ENCODE results near the gene ADM2. TPM values are rescaled to one million over a fixed set of nuclear protein-coding genes. Genes with fewer than 3 reads are reported as not detected.

ADM2 gene
- total and polyA plus RNA-seq, 2 of the 13 experiments (the other 11 are each of a cell fraction or from before 2014, with no cell fraction given) = 1.2 to 3.0 TPM

DNA sequence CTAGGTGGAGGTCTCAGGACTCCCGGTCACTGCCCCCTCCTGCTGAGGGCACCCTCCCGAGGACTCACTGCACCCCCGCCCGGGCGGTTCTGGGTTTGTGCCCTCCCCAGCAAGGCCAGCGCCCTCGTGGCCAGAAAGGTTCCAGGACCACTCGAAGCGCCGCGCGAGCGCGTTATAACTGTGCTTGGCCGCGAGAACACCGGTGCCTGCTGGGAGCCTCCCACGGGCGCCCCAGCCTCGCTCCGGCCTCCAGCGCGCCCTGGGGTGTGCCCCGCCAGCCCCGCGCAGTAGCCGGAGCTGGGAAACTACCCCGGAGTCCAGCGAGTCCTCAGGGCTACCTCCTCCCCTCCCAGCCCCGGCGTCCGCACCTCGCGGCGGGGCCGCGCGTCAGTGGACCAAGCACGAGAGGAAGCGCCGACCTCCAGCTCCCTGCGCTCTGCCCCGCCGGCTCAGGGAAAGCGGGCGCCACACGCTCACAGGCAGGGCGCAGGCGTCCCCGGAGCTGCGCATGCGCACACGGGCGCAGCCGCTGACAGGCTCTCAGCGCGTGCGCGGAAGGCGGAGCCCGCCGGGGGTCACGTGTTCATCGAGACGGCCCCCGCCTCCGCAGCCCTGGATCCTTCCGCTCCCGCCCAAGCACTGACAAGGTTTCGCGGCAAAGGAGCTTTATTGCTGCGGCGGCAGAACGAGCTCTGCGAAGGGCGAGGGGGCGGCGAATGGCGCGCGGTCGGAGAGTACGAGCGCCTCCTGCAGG, 43.9 kb downstream of the ADM2 start, which contains the start of gene SCO2 (continued):
- TF ChIP-seq, protein P1, sequence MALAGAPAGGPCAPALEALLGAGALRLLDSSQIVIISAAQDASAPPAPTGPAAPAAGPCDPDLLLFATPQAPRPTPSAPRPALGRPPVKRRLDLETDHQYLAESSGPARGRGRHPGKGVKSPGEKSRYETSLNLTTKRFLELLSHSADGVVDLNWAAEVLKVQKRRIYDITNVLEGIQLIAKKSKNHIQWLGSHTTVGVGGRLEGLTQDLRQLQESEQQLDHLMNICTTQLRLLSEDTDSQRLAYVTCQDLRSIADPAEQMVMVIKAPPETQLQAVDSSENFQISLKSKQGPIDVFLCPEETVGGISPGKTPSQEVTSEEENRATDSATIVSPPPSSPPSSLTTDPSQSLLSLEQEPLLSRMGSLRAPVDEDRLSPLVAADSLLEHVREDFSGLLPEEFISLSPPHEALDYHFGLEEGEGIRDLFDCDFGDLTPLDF (CRISPR knock-in tag; IDR thresholded peaks at IDR 0.05) = peak; percentile 67
- TF ChIP-seq, protein P2, sequence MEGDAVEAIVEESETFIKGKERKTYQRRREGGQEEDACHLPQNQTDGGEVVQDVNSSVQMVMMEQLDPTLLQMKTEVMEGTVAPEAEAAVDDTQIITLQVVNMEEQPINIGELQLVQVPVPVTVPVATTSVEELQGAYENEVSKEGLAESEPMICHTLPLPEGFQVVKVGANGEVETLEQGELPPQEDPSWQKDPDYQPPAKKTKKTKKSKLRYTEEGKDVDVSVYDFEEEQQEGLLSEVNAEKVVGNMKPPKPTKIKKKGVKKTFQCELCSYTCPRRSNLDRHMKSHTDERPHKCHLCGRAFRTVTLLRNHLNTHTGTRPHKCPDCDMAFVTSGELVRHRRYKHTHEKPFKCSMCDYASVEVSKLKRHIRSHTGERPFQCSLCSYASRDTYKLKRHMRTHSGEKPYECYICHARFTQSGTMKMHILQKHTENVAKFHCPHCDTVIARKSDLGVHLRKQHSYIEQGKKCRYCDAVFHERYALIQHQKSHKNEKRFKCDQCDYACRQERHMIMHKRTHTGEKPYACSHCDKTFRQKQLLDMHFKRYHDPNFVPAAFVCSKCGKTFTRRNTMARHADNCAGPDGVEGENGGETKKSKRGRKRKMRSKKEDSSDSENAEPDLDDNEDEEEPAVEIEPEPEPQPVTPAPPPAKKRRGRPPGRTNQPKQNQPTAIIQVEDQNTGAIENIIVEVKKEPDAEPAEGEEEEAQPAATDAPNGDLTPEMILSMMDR (CRISPR knock-in tag; IDR thresholded peaks at IDR 0.05) = peak; percentile 64
- TF ChIP-seq ZNF792 (CRISPR knock-in tag; IDR thresholded peaks at IDR 0.05) (peak; percentile 71), NCOA2 (CRISPR knock-in tag; IDR thresholded peaks at IDR 0.05) (no peak; the same call in 1 of the 2 replicates), PLSCR1 (CRISPR knock-in tag; IDR thresholded peaks at IDR 0.05; ENCODE audit: borderline replicate concordance) (no peak), HMGXB4 (CRISPR knock-in tag; IDR thresholded peaks at IDR 0.05; ENCODE audit: borderline replicate concordance in 1 of 2, low read depth in 1 of 2) (peak; percentile 83), IRX3 (CRISPR knock-in tag; IDR thresholded peaks at IDR 0.05; ENCODE audit: borderline replicate concordance, low read depth) (no peak; the same call in 1 of the 2 replicates), ARNTL (CRISPR knock-in tag; IDR thresholded peaks at IDR 0.05) (peak; percentile 82)
- TF ChIP-seq, protein P3, sequence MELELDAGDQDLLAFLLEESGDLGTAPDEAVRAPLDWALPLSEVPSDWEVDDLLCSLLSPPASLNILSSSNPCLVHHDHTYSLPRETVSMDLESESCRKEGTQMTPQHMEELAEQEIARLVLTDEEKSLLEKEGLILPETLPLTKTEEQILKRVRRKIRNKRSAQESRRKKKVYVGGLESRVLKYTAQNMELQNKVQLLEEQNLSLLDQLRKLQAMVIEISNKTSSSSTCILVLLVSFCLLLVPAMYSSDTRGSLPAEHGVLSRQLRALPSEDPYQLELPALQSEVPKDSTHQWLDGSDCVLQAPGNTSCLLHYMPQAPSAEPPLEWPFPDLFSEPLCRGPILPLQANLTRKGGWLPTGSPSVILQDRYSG (CRISPR knock-in tag; IDR thresholded peaks at IDR 0.05) = no peak
- TF ChIP-seq, protein P4, sequence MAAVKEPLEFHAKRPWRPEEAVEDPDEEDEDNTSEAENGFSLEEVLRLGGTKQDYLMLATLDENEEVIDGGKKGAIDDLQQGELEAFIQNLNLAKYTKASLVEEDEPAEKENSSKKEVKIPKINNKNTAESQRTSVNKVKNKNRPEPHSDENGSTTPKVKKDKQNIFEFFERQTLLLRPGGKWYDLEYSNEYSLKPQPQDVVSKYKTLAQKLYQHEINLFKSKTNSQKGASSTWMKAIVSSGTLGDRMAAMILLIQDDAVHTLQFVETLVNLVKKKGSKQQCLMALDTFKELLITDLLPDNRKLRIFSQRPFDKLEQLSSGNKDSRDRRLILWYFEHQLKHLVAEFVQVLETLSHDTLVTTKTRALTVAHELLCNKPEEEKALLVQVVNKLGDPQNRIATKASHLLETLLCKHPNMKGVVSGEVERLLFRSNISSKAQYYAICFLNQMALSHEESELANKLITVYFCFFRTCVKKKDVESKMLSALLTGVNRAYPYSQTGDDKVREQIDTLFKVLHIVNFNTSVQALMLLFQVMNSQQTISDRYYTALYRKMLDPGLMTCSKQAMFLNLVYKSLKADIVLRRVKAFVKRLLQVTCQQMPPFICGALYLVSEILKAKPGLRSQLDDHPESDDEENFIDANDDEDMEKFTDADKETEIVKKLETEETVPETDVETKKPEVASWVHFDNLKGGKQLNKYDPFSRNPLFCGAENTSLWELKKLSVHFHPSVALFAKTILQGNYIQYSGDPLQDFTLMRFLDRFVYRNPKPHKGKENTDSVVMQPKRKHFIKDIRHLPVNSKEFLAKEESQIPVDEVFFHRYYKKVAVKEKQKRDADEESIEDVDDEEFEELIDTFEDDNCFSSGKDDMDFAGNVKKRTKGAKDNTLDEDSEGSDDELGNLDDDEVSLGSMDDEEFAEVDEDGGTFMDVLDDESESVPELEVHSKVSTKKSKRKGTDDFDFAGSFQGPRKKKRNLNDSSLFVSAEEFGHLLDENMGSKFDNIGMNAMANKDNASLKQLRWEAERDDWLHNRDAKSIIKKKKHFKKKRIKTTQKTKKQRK (IDR thresholded peaks at IDR 0.05; ENCODE audit: low read length) = no peak
- TF ChIP-seq, protein P5, sequence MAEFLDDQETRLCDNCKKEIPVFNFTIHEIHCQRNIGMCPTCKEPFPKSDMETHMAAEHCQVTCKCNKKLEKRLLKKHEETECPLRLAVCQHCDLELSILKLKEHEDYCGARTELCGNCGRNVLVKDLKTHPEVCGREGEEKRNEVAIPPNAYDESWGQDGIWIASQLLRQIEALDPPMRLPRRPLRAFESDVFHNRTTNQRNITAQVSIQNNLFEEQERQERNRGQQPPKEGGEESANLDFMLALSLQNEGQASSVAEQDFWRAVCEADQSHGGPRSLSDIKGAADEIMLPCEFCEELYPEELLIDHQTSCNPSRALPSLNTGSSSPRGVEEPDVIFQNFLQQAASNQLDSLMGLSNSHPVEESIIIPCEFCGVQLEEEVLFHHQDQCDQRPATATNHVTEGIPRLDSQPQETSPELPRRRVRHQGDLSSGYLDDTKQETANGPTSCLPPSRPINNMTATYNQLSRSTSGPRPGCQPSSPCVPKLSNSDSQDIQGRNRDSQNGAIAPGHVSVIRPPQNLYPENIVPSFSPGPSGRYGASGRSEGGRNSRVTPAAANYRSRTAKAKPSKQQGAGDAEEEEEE (CRISPR knock-in tag; IDR thresholded peaks at IDR 0.05; ENCODE audit: borderline replicate concordance) = no peak
- TF ChIP-seq, protein P6, sequence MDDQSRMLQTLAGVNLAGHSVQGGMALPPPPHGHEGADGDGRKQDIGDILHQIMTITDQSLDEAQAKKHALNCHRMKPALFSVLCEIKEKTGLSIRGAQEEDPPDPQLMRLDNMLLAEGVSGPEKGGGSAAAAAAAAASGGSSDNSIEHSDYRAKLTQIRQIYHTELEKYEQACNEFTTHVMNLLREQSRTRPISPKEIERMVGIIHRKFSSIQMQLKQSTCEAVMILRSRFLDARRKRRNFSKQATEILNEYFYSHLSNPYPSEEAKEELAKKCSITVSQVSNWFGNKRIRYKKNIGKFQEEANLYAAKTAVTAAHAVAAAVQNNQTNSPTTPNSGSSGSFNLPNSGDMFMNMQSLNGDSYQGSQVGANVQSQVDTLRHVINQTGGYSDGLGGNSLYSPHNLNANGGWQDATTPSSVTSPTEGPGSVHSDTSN (CRISPR knock-in tag; IDR thresholded peaks at IDR 0.05; ENCODE audit: borderline replicate concordance) = no peak
- TF ChIP-seq, protein P7, sequence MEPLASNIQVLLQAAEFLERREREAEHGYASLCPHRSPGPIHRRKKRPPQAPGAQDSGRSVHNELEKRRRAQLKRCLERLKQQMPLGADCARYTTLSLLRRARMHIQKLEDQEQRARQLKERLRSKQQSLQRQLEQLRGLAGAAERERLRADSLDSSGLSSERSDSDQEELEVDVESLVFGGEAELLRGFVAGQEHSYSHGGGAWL (CRISPR knock-in tag; IDR thresholded peaks at IDR 0.05) = peak; percentile 61

All from HepG2 (cell line).